HG02588 (cell line): ENCODE results near the gene KRT20.
"Not testable (repeated sequence)": the region's sequence is repeated elsewhere in the genome, so short reads cannot be mapped to it uniquely, and the experiment has no call there.

Source experiments
- ATAC-seq: cut with Tn5 transposase; IDR thresholded peaks from one replicate; pipeline ENCODE4 v1.9.1; 2021; ENCODE audit warnings: mild to moderate bottlenecking, moderate library complexity; ENCODE audit not compliant: unreplicated experiment

Gene KRT20

DNA sequence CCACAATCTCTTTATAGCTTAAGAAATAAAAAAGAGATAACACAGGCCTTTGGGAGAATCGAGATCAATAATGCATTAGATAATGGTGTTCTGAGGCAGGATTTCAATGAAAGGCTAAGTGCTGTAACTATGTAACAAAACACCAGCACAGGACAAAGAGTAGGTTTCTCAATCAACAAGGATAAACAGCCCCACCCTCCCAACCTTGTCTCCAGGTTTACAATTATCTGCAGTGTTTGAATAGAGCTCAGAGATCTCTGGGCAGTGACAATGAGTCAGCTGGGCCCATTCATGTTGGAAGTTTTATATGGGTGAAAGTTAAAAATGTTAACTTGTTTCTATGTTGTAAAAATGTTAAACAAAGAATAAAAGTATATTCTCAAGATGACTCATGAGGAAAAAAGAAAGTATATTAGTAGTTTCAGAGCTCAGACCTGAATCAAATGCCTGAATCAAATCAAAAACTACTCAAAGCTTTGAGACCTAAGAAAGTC lies 17.0 kb upstream of the KRT20 start:
- no peak for ATAC-seq

DNA sequence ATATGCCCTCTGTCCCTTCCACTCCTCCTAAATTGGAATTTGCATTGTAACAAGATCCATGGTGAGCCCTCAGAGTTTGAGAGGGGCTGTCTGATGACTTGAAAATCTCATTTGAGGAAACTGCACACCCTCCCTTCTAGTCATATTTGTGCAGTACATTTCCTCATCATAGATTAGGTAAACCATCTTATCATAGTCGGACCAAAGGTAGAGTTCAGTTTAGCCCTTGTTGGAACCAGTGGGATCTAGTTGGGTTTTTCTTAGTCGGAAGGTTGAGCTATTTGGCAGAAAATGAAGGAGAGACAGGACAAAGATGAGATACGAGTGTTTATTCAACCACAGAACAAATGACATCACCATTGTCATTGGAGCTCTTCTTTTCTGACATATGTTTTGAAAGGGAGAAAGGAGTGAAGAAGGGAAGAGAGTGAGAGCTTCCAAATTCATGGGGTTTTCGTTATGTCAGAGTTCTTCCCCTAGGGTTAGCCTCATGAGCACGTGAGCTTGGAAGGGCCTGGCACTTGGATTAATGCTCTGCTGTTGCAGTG lies 15.8 kb upstream of the KRT20 start:
- ATAC-seq: no peak

GRCh38 chr17:40896916-40897455 lies 11.9 kb upstream of the KRT20 start:
- ATAC-seq: no peak

DNA sequence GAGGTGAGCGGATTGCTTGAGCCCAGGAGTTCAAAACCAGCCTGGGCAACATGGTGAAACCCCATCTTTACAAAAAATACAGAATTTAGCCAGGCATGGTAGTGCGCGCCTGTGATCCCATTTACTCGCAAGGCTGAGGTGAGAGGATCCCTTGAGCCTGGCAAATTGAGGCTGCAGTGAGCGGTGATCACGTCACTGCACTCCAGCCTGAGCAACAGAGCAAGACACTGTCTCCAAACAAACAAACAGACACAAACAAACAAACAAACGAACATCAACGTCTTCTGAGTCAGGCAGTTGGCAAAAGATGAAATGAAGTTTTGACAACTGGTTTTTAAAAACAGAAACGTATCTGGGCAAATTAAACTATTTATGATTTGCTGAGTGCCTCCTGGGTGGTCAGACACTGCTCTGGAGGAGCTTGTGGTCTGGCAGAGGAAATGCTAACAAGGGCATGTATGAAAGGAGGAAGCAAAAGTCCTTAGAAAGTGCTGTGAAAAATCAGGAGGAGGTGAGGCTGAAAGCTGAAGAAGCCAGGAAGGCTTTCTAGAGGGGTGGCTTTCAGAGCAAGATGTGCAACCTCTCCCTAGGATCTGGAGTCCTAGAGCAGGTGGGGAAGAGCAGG lies 10.2 kb upstream of the KRT20 start:
- no peak for ATAC-seq

GRCh38 chr17:40888196-40888720 lies 3.2 kb upstream of the KRT20 start:
- ATAC-seq: no peak

GRCh38 chr17:40886090-40886489 lies 1.0 kb upstream of the KRT20 start:
- ATAC-seq: no peak

DNA sequence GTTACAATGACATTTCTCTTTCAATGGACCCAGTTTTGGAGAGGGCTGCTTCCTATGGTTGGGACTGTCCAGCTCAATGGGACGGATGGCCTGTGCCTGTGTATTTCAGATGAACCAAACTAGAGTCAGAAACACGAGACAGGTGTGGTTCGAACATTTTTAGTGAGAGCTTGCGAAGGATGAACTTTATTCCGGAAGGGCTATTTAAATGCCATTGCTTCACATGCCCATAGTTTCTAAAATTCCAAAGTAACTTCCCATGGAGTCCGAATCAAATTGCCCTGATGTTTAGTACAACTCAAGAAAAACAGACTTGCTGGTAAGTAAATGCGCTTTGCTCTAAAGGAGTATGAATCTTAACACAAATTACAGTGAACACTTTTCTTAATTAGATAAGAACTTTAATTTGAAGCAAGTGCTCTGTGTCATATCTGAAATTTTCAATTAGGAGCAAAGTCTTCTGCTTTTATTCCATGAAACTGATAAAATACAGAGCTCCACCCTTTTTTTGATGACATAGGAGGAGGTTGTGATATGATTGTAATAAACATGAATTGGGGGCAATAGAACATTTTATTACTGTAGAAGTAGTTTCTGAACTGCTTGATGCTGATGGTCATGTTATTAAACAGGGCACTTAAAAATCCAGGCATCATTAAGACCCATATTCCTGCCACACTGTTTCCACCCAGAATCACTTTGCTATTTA lies 1.3 kb downstream of the KRT20 start:
- no peak for ATAC-seq

GRCh38 chr17:40883031-40883430 lies 2.0 kb downstream of the KRT20 start:
- ATAC-seq: no peak

GRCh38 chr17:40879026-40879425 lies 6.0 kb downstream of the KRT20 start:
- ATAC-seq: no peak

GRCh38 chr17:40878044-40878443 lies 7.0 kb downstream of the KRT20 start:
- ATAC-seq: no peak

DNA sequence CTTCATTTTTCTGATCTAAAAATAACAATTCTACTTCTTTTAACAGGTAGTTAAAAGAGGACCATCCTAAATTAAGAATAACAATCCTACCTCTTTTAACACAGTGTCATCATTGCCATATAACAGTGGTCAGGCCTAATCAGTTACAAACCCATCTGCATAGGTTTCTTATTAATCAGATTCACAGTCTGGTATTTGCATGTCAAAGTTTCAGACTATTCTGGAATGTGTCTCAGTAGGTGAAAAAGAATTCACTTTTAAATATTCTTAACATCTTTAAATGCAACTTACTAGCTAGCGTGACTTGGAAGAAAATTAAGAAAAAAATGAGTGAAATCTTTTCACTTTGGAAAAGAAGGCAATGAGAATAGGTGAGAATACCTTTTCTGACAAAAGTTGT lies 11.2 kb downstream of the KRT20 start:
- no peak for ATAC-seq

DNA sequence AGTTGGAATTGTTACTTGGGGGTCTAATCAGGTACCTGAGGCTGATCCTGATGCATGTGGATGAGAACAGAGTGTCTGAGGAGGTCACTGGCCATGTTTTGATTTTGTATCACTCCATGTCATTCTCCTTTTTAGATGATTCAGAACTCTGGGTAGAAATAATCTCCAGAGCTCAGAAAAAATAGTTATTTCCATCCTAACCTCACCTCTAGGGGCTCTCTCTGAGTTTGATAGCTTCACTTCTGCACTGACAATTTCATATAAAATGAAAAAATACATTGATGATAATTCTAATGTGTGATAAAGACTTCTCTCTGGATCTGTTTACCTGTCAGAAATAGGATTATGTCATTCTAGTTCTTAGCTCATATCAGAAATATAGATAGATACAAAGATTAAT lies 11.8 kb downstream of the KRT20 start:
- no peak for ATAC-seq

DNA sequence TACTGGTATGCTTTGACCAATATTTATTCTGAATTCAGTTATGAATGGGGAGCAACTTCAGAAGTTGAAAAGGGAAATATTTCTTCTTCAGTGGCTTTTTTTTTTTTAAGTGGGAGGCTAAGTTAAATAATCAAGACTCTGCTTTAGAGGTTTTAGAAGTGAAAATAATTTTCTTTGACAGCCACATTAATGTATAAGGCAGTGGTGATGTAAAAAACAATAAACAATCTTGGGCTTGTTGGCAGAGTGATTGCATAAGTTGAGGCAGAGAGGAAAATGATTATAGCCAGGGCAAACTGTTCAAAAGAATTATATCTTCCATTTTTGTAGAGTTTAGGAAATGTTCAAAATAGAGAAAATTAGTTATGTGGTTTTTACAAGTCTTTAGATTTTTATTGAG lies 12.6 kb downstream of the KRT20 start:
- no peak for ATAC-seq

GRCh38 chr17:40871316-40871715 lies 13.7 kb downstream of the KRT20 start:
- ATAC-seq: no peak

- no peak for ATAC-seq
Observed at GRCh38 chr17:40870136-40870535, 14.9 kb downstream of the KRT20 start.

- no peak for ATAC-seq
Observed at GRCh38 chr17:40866838-40867237, 18.2 kb downstream of the KRT20 start, which contains the start of gene KRT12. Gene KRT12, minus strand, starts transcription at chr17:40867223. Its CDS starts 37 bp downstream, at chr17:40867186.

DNA sequence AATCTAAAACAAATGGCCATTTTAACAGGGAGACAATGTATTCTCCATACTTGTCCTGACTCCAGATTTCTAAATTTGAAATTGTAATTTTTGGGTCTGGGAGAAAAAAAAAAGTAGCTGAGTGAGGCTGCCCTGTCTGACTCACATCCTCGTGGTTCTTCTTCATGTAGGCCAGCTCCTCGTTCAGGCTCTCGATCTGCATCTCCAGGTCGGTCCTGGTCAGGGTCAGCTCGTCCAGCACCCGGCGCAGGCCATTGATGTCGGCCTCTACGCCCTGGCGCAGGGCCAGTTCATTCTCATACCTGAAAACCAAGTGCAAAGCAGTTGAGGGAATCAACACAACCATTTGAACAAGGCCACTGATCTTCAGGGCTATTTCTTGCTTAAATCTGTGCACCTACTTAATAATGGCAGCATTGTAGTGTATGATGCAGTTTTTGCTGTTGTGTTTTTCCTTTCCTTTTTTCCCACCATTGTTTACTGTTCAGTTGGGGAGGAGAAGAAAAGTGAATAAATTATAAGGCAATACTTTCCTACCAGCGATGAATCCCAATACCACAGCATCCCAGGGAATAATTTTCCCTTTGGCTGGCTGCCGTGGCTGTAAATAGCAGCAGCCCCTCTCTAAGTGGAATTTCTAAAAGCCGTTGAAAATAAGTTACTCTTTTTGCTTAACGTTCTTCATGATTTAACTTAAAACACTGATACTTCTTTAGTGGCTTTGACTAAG lies 20.2 kb downstream of the KRT20 start:
- ATAC-seq: no peak

DNA sequence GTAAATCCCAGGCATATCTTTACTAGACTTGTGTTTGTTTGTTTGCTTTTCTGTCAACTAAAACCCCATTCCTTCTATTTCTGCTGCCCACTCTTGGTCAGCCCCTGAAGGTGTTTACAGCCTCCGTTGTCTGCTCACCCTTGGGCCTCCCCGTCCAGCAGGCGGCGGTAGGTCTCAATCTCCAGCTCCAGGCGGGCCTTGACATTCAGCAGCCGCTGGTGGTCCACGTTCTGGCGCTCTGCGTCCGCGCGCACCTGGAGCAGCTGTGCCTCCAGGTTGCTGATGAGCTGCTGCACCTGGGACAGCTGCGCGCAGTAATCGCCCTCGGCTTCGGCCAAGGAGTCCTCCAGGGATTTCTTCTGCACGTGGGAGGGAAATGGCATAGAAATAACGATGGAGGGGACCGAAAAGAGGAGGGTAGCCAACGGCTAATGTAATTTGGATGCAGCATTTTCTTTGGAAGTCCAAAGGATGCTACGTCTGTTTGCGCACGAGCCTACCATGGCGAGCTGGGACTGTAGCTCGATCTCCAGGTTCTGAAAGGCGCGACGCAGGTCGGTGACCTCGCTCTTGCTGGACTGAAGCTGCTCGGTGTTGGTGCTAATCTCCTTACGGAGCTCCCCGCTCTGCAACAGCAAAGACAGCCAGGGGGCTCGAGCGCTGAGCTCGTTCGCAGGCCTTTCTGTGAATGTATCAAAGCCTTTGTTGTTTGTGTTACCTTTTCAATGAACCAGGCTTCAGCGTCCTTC lies 21.9 kb downstream of the KRT20 start:
- ATAC-seq: no peak

DNA sequence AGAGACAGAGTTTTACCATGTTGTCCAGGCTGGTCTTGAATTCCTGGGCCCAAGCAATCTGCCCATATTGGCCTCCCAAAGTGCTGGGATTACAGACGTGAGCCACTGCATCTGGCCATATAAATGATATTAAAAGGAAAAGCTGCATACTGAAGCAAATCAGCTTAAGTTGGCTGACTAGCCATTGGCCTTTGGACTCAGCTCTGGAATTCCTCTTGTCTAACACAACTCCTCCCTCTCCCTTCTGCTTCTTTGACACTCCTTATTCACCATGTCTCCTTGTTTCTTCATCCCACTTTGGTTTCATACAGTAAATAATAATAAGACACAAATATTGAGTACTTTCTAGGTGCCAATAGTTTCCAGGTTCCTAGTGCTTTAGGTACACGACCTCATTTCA lies 25.5 kb downstream of the KRT20 start:
- ATAC-seq: no peak

DNA sequence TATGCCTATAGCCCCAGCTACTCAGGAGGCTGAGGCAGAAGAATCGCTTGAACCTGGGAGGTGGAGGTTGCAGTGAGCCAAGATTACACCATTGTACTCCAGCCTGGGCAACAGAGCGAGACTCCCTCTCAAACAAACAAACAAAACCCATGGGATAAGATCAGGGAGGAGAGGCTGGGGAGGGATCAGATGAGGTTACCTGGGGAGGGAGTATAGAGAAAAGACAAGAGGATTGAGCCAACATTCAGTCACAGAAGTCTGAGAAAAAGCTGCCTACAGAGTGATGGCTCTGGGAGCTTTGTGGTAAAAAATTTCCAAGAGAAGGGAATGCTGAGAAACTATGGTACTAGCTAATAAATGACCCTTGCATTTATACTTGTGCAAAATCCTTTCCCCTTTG lies 26.4 kb downstream of the KRT20 start:
- ATAC-seq: not testable (repeated sequence)
